SK-N-MC (cell line): Measurements from ENCODE around the gene CTBP2.

ENCODE experiments used
- EZH2 ChIP-seq: fragments of 200-600 bp; sonication (generic); IDR thresholded peaks from one replicate; pipeline ENCODE4 v1.6.1; 2017; ENCODE audit warnings: antibody characterized with exemption
- FOXP2 ChIP-seq: optimal IDR thresholded peaks from 2 replicates; pipeline ENCODE3; 2011; ENCODE audit warnings: mild to moderate bottlenecking, moderate library complexity; ENCODE audit not compliant: insufficient read depth; ENCODE audit errors: extremely low read length, control extremely low read depth
- POLR2AphosphoS5 ChIP-seq: IDR thresholded peaks from 2 replicates; pipeline ENCODE4 v1.6.1; 2012; ENCODE audit warnings: mild to moderate bottlenecking, low read depth, low read length, borderline replicate concordance

DNA sequence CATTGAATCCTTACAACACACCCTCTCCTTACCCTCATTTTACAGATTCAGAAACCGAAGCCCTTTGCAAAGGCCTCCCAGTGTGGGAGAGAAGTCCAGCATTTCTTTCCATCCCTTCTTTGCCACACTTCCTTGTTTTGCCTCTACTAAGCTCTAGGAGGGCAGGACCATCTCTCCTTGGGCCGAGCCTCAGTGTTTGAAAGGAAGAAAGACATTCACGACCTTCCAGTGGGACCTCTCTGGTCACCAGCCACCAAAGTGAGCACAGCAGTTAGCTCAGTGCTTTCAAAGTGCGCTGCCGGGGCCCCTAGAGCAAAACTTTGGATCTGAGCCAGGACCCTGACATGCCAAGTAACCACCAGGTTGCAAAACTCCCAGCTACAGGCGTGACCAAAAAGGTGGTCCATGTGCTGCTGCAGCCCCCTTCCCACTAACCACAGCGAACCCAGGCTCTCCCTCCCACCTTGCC is 12.4 kb downstream of the CTBP2 start:
- TF ChIP-seq POLR2AphosphoS5 (no peak), EZH2 (no peak), FOXP2 (no peak)
